ENCODE results near the gene SETD1B.
"Not testable (repeated sequence)": the region's sequence is repeated elsewhere in the genome, so short reads cannot be mapped to it uniquely, and the experiment has no call there.

The SETD1B gene

DNA sequence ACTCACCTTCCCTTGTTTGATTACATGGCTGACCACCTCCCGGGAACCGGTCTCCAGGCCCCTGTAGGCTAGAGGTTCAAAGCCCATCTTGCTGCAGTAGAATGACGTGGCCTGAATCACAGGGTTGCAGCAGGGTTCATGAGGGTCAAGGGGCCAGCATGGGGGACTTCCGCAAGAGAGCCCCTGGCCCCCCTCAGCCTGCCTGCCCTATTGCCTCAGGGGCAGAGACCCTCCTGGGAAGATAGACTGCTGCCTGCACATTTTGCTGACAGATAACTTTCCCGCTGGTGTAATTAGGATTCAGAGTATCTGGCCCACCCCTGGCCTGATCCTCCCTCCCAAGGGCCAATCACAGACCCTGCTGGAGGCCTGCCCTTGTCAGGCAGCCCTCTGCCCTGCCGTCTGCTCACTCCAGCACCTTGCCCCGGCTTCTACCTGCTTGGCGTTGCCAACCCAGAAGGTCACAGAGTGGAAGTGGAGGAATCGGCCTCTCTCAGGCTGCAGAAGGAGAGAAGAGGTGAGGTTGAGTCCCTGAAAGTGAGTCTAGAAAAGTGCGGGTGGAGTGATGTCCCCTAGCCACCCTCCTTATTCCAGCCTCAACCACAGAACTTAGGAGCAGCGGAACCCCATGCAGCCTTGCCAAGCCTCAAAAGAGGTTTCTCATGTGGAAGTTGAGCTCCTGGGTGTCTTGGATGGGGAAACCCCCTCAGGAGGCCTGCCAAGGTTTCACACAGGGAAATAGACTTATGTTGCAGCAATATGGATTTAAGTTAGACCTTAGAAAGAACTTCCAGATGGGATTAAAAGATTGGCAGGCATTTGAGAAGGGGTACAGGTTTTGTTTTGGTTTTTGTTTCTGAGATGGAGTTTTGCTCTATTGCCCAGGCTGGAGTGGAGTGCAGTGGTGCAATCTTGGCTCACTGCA, 53.8 kb downstream of the SETD1B start:
- DNase-seq (ENCODE audit: low spot score) = no peak

DNA sequence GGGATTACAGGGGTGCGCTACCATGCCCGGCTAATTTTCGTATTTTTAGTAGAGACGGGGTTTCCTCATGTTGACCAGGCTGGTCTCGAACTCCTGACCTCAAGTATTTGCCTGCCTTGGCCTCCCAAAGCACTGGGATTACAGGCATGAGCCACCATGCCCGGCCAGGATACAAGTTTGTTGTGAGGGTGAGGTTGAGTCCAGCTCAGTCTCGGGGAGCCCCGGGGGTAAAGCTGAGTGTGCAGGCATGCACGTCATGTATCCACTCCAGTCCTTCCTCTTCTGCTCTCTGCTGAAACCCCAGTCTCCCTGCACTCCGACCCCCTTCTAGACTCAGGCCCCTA, 54.5 kb downstream of the SETD1B start:
- DNase-seq (ENCODE audit: low spot score) = no peak

- peak; percentile 28 for DNase-seq (ENCODE audit: low spot score)
Observed at GRCh38 chr12:121858662-121859572, 55.1 kb downstream of the SETD1B start, which contains the start of gene HPD. Gene HPD (minus strand): TSS chr12:121858859. CDS start chr12:121858823, 36 bp downstream.

GRCh38 chr12:121860257-121860656, 56.4 kb downstream of the SETD1B start:
- no peak for DNase-seq (ENCODE audit: low spot score)

DNA sequence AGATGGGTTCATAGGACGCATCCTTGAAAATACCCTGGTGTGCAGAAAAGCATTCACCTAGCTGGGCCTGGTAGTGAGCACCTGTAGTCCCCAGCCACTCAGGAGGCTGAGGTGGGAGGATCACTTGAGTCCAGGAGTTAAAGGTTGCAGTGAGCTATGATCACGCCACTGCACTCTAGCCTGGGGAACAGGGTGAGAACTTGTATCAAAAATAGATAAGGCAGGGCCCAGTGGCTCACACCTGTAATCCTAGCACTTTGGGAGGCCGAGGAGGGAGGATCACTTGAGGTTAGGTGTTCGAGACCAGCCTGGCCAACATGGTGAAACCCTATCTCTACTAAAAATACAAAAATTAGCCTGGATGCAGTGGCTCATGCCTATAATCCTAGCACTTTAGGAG, 56.9 kb downstream of the SETD1B start:
- not testable (repeated sequence) for DNase-seq (ENCODE audit: low spot score)

- peak; percentile 66 for DNase-seq (ENCODE audit: low spot score)
Observed at GRCh38 chr12:121861636-121862254, 57.9 kb downstream of the SETD1B start.

DNA sequence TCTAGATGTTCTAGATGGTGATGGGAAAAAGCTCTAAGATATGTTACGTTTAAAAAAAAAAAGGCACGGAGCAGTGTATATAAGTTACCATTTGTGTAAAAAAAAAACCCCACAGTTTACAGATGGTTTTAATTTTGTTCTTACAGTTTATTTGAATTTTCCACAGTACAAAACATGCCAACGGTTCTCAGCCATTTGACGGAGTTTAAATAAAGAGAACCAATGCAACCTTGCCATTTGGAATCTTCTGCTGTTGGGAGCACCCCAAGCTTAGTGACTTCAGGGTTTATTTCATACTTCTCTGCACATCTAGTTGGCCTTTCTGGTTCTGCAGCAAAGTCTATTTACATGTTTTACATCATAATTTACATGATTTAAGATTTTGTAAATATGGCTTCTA, 62.5 kb downstream of the SETD1B start:
- DNase-seq (ENCODE audit: low spot score) = no peak

- DNase-seq (ENCODE audit: low spot score) = not testable (repeated sequence)
Observed at GRCh38 chr12:121869229-121869628, 65.4 kb downstream of the SETD1B start.

DNA sequence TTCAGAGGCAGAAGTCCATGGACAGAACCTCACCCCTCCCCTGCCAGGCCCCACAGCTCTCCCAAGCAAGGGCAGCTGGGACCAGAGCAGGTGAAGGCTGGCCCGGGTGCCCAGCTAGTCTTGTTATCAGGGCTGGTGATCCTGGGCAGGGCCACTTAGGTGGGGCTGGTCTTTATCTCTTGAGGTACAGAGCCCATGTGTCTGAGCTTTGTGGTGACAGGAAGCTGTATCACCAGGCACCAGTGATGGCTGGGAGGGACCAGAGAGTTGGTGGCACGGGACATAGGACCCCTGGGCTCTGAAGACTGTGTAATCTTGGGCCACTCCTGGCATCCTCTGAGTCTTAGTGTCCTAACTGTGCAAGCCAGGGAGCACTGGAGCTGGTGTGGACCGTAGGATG, 67.7 kb downstream of the SETD1B start:
- no peak for DNase-seq (ENCODE audit: low spot score)

GRCh38 chr12:121872546-121873215, 68.9 kb downstream of the SETD1B start:
- DNase-seq (ENCODE audit: low spot score) = peak; percentile 93

DNA sequence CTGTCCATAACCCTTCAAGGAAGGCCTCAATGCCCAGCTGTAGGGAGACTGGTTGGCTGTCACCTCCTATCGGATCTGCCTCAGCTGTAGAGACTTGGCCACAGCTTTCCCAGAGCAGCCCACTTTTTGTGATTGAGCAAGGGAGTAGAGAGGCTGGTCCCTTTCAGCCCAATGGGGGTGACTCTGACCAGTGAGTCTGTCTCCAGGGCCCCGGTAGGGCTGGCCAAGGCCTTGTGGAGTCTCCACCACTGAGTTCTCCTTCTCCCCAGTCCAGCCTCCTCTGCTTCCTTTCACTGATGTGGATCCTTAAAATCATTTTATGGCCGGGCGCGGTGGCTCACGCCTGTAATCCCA, 69.4 kb downstream of the SETD1B start:
- no peak for DNase-seq (ENCODE audit: low spot score)

- DNase-seq (ENCODE audit: low spot score) = no peak
Observed at GRCh38 chr12:121874071-121874470, 70.3 kb downstream of the SETD1B start.

GRCh38 chr12:121875582-121875981, 71.8 kb downstream of the SETD1B start:
- DNase-seq (ENCODE audit: low spot score) = no peak

- not testable (repeated sequence) for DNase-seq (ENCODE audit: low spot score)
Observed at GRCh38 chr12:121876080-121876447, 72.3 kb downstream of the SETD1B start.

All from cerebellar cortex (tissue), 1 donor.